Esophagus muscularis mucosa (tissue), 4 donors: Measurements from ENCODE around the gene ATP1A3.

ENCODE experiments used
- CTCF ChIP-seq, 3 experiments: fragments of 200-600 bp in 2 of 3; fragments of 450-650 bp in 1 of 3; sonication (generic) in 2 of 3; IDR thresholded peaks; one replicate each; pipeline ENCODE4 v1.5.1; 2017 to 2019; ENCODE audit warnings: antibody characterized with exemption in 3 of 3, mild to moderate bottlenecking in 2 of 3, moderate library complexity in 1 of 3
- EP300 ChIP-seq: sonication (generic); formaldehyde crosslinking; IDR thresholded peaks from one replicate; pipeline ENCODE4 v1.6.1; 2017; ENCODE audit warnings: antibody characterized with exemption
- POLR2AphosphoS5 ChIP-seq, 2 donors: sonication (generic); formaldehyde crosslinking; IDR thresholded peaks; one replicate each; pipeline ENCODE4 v1.6.1; 2017; ENCODE audit warnings: antibody characterized with exemption in 2 of 2

DNA sequence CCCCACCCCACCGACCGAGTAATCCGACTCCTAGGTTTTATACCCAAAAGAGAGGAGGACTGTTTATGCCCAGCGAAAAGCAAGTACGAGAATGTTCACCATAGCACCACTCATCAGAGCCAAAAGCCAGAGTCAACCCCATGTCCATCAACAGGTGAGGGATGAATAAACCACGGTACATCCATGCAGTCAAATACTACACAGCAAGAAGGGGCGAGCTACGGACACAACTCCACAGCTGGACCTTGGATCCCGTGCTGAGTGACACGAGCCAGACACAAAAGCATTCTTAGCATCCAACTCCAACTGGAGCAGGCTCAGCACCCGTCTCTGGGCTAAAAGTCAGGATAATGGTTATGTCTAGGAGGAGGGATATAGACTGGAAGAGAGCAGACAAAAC is 22.7 kb downstream of the ATP1A3 start:
- TF ChIP-seq CTCF (IDR thresholded peaks at IDR 0.05) (no peak), EP300 (no peak), POLR2AphosphoS5 (IDR thresholded peaks at IDR 0.05) (no peak)
